Measurements from ENCODE around the gene ITGA2. TPM values are rescaled to one million over a fixed set of nuclear protein-coding genes. Genes with fewer than 3 reads are reported as not detected.

ITGA2 gene
- total RNA-seq, 1 donor from 2014 or later = 0.30 TPM

GRCh38 chr5:53095931-53096525 is 106.9 kb downstream of the ITGA2 start:
- Mint-ChIP-seq H3K4me1 (ENCODE audit: unreplicated experiment) (peaks cover 23% of the 10 kb centered on the region), H3K9me3 (ENCODE audit: unreplicated experiment) (no peaks in the 10 kb centered on the region), H3K4me3 (ENCODE audit: unreplicated experiment) (no peak overlapping the region), H3K27ac (ENCODE audit: unreplicated experiment) (no peak overlapping the region), H3K36me3 (ENCODE audit: unreplicated experiment) (peaks cover 22% of the 10 kb centered on the region), H3K27me3 (ENCODE audit: unreplicated experiment) (no peaks in the 10 kb centered on the region)
- TF ChIP-seq CTCF (IDR thresholded peaks at IDR 0.05) = peak; percentile 86
- DNase-seq (ENCODE audit: extremely low spot score, unreplicated experiment) = no peak

DNA sequence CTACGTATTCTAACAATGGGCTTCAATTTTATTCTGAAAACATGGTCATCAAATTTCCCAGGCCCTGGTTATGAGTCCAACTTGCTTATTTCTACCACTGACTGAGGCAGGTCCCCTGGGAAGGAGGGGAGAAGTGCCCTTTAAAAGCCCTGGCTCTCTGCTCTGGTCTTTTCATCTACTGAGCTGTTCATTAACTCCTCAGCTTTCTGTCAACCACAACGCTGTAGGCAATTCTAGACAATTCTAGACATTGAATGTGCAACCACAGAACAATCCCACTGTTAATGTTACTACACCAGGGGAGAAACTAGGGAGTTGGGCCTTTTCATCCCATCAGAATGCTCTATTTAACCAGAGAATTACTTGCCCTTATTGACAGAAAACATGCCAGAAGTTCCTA is 110.4 kb downstream of the ITGA2 start:
- Mint-ChIP-seq H3K27ac (ENCODE audit: unreplicated experiment) (peak overlapping the region; percentile 54), H3K9me3 (ENCODE audit: unreplicated experiment) (no peaks in the 10 kb centered on the region), H3K4me1 (ENCODE audit: unreplicated experiment) (peaks cover 17% of the 10 kb centered on the region), H3K36me3 (ENCODE audit: unreplicated experiment) (peaks cover 39% of the 10 kb centered on the region), H3K27me3 (ENCODE audit: unreplicated experiment) (no peaks in the 10 kb centered on the region), H3K4me3 (ENCODE audit: unreplicated experiment) (no peak overlapping the region)
- no peak for TF ChIP-seq CTCF (IDR thresholded peaks at IDR 0.05)
- no peak for DNase-seq (ENCODE audit: extremely low spot score, unreplicated experiment)

- DNase-seq (ENCODE audit: extremely low spot score, unreplicated experiment) = no peak
- Mint-ChIP-seq H3K9me3 (ENCODE audit: unreplicated experiment) (no peaks in the 10 kb centered on the region), H3K4me1 (ENCODE audit: unreplicated experiment) (peaks cover 17% of the 10 kb centered on the region), H3K27ac (ENCODE audit: unreplicated experiment) (no peak overlapping the region), H3K27me3 (ENCODE audit: unreplicated experiment) (no peaks in the 10 kb centered on the region), H3K4me3 (ENCODE audit: unreplicated experiment) (no peak overlapping the region), H3K36me3 (ENCODE audit: unreplicated experiment) (peaks cover 48% of the 10 kb centered on the region)
- TF ChIP-seq CTCF (IDR thresholded peaks at IDR 0.05) = no peak
These were observed 111.5 kb downstream of the ITGA2 start for GRCh38 chr5:53100606-53101005.

GRCh38 chr5:53105611-53106300 is 116.6 kb downstream of the ITGA2 start:
- Mint-ChIP-seq H3K4me3 (ENCODE audit: unreplicated experiment) (no peak overlapping the region), H3K36me3 (ENCODE audit: unreplicated experiment) (peaks cover 36% of the 10 kb centered on the region), H3K9me3 (ENCODE audit: unreplicated experiment) (no peaks in the 10 kb centered on the region), H3K27ac (ENCODE audit: unreplicated experiment) (no peak overlapping the region), H3K4me1 (ENCODE audit: unreplicated experiment) (peaks cover 19% of the 10 kb centered on the region), H3K27me3 (ENCODE audit: unreplicated experiment) (no peaks in the 10 kb centered on the region)
- TF ChIP-seq CTCF (IDR thresholded peaks at IDR 0.05) = no peak
- no peak for DNase-seq (ENCODE audit: extremely low spot score, unreplicated experiment)

DNA sequence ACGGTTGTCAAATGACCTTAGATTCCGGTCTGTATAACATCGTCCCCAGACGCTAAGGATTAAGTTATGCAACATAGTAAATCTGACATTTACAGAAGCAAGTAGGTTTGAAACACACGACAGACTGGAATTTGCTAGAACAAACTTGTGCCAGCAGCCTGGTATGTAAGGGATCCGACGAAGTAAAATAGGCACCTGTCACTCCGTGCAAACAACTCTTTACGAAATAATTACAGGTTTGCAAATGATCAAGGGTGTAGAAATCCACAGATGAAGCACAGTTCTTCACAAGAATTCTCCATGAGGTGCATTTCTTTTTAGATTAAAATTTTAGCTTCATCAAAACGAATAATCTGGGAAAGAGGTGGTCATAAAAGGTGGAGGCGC is 119.9 kb downstream of the ITGA2 start:
- peak overlapping the region; percentile 76 for H3K27ac Mint-ChIP-seq (ENCODE audit: unreplicated experiment)
- H3K36me3 Mint-ChIP-seq (ENCODE audit: unreplicated experiment) = peaks cover 17% of the 10 kb centered on the region
- TF ChIP-seq CTCF (IDR thresholded peaks at IDR 0.05) = no peak
- peak overlapping the region; percentile 90 for H3K4me3 Mint-ChIP-seq (ENCODE audit: unreplicated experiment)
- peaks cover 19% of the 10 kb centered on the region for H3K4me1 Mint-ChIP-seq (ENCODE audit: unreplicated experiment)
- no peaks in the 10 kb centered on the region for H3K27me3 Mint-ChIP-seq (ENCODE audit: unreplicated experiment)
- no peaks in the 10 kb centered on the region for H3K9me3 Mint-ChIP-seq (ENCODE audit: unreplicated experiment)
- DNase-seq (ENCODE audit: extremely low spot score, unreplicated experiment) = no peak

All from osteocyte (in vitro differentiated cells).